Cerebellar cortex (tissue), 1 donor: ENCODE results near the gene CHFR.
A peak's percentile ranks its signal among the peaks of the same experiment; 100 is the strongest.
"Not testable (repeated sequence)": the region's sequence is repeated elsewhere in the genome, so short reads cannot be mapped to it uniquely, and the experiment has no call there.

ENCODE experiments used
- DNase-seq: peaks from one replicate; pipeline ENCODE4 v3.0.0-alpha.2; 2015; ENCODE audit warnings: low spot score

CHFR gene

DNA sequence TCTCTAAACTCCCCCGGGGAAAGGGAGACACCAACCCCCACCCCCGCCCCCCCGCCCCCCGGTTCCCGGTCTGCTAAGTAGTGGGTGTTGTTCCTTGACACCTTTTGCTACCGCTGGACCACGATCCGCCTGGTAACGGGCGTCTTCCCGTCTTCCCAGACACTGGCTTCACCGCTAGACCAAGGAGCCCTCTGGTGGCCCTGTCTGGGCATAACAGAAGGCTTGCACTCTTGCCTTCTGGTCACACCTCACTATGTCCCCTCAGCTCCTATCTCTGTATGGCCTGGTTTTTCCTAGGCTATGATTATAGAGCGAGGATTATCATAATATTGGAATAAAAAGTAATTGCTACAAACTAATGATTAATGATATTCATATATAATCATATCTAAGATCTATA lies 78.0 kb downstream of the CHFR start:
- peak; percentile 39 for DNase-seq

DNA sequence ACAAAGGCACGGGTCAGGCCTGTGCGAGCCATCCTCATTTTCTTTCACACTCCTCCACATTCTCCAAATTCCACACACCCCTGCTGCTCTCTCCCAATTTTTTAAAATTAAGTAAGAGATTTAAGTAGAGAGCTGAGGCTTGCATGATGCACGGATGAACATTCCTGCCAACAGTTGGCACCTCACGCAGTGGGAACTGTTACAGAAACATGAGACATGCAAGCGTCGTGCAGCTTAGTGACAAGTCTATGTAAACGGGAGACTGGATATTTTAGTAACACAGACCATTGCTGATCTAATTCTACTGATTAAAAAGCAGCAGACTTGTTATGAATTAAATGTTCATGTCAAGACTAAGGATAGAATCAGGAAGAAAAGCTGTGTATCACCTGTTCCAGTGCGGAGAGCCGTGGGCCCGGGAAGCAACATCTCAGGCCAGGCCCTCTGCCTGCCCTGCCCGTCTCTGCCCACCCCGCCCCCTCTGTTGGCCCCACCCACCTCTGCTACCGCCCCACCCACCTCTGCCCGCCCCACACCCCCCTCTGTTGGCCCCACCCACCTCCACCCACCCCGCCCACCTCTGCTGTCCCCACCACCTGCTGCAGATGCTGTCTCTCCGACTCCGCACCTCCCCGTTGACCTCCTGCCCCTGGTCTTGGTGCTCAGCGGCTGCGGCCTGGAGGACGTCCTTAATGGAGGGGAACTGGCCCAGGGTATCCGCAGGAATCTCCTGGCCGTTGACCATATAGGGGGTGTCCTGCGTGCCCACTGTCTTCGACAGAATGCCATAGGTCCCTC lies 79.9 kb downstream of the CHFR start:
- no peak for DNase-seq

DNA sequence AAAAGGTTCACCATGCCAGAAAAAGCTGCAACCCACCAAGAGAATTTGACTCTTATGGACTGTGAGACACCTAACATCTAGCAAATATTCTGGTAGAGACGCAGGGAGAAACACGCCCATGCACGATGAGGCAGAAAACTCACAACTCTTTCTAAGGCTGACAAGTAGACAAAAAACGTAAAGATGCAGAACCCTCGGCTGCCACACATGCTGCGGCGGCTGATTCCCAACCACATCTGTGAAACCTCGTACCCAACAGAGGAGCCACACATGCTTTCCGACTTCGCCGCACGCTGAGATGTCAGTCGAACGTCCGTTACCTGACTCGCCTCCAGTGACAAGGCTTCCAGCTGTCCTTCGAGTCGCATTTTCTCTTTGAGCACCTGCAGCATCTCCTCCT lies 80.5 kb downstream of the CHFR start:
- no peak for DNase-seq

DNA sequence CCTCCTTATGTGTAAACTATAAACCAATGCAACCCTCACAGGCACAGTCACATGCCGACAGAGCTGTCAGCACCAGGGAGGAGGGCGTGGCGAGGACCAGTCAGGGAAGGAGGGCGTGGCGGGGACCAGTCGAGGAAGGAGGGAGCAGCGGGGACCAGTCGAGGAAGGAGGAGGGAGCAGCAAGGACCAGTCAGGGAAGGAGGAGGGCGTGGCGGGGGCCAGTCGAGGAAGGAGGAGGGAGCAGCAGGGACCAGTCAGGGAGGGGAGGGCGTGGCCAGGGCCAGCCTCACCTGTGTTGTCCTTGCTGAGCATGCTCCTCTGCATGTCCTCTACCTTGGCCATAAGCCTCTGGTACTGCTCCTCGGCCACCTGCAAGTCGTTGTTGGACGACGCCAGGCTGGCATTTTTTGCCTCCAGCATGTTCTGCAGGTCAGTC lies 83.0 kb downstream of the CHFR start:
- DNase-seq = peak; percentile 8

DNA sequence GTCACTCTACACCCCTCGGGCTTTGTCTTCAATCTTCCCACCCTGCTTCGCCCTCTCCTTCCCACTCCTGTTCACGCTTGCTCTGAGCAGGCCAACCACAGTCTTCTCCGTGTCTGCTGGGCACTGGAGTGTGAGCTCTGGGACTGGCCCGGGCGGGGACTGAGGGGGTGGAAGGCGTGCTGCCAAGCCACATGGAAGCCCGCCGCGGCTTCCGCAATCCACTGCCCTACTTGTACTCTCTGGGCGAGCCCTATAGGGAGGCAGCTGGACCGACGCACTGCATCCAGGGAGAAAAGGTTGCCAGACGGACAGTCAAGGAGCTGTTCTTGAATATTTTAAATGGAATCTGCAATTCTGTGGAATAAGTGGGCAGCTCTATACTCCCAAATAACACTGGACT lies 83.5 kb downstream of the CHFR start:
- DNase-seq = peak; percentile 28

DNA sequence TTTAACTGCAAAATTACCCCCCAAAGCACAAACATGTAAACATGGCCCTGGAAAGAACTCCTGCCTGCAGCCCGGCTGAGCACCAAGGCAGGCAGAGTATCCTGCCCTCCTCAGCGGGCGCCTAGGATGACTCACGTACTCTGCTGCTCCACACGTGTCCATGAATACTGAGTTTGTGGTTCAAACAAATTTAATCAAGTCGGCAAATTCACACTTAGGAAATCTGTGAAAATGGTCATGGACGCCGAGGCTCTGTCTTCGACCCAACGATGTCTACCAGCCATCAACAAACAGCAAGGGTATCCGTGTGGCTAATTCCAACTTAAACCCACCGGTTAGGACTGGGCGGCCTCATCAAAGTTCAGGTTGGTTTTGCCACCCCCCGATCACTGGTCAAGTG lies 84.3 kb downstream of the CHFR start:
- DNase-seq = no peak

DNA sequence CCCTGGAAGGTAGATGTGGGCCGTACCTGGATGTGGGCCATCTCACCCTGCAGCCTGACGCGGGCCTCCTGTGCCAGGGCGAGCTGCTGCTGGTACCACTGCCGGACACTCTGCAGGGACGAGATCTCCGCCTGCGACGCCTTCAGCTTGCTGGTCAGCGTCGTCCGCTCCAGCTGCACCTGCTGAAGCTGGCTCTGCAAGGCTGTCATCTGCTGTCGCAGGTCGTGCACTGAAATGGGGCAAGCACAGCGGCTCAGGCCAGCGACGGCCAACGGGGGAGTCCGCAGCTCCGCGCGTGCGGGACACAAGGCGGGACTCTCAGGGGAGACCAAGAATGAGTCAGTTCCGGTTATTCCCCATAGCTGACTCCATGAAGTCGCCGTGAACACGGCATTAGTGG lies 85.7 kb downstream of the CHFR start:
- no peak for DNase-seq

DNA sequence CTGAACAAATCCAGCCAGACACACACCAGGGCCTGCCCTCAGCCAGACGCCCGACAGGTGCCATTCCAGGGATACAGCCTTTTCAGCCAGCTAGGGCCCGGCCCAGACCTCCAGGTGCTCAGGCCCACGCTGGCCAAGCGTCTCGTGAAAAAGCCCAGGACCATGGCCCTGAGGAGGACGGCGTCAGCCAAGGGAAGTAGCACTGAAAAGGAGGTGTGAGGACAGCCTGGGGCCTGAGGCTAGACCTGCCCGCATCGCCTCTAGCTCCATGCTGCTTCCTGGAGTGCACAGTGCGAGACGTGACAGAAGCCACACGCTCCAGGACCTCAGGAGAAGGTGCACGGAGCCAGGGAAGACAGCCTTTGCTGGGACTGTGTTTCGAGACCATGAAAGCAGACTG lies 88.6 kb downstream of the CHFR start:
- no peak for DNase-seq

DNA sequence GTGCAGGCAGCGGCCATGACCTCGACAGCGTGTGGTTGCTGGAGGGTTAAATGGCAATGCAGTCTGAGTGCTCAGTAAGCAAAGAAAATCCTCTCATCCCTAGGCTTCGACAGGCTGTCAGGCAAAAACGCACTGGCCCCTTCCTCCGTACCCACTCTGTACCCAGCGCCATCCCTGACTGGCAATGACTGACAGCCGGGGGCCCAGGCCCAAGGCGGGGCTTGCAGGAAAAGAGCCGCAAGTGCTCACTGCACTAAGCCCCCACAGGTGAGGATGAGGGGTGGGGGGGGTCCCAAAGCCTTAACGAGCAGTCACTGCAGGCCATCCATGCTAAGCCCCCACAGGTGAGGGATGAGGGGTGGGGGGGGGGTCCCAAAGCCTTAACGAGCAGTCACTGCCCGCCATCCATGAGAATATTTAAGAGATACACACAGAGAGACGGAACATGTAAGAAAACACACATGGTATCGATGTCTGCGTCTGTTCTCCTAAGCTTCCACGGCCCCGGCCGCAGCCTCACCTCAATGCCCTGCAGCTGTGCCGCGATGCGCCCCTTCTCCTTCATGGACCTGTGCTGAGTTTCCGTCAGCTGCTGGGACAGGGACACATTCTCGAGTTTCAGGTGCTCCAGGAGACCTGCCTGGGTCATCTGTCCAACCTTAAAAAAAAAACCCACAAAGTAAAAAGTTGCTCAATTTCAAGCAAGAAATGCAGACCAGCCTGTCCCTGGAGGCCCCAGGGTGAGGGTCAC lies 89.4 kb downstream of the CHFR start:
- no peak for DNase-seq

DNA sequence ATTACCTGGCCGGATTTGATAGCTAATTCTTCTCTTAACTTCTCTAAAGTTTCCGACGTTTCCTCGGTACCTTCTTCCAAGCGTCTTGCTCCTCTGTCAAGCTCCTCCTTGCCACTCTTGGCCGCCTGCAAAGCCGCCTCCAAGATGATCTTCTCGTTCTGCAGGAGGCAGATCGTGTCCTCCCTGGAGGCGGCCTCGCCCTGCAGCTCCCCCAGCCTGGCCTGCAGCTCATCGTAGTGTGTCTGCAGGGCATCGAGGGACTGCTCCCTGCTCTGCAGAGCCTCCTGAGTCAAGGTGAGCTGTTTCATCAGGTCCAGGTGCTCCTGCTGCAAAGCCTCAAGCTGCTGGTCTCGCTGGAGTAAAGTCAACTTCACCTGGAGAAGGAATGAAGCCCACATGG lies 91.6 kb downstream of the CHFR start:
- DNase-seq = no peak

DNA sequence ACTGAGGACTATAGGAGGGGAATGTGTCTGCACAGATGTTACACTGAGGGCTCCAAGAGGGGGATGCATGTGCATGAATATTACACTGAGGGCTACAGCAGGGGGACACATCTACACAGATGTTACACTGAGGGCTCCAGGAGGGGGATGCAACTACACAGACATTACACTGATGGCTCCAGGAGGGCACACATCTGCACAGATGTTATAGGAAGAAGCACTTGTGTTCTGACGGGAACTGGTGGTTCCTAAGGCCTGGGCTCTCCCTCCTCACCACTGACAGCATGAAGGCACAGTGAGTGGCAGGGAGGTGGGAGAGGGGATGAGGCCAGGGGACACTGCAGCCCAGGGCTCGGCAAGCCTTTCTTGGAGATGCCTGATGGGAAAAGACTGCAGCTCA lies 95.5 kb downstream of the CHFR start:
- DNase-seq = not testable (repeated sequence)

DNA sequence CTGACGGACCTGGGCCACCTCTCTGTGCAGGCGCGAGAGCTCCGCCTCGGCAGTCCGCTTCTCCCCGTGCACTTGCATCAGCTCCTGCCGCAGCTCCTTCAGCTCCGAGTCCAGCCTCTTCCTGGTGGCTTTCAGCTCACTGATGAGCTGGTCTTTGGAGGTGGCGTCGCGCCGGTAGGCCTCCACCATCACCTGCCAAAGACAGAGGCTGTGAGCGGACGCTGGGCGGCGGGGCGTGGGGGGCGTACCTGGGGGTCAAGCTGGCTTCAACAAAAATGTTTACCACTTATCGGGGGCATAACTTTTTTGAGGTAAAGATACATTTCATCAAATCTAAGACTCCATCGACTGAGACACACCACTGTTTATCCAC lies 98.3 kb downstream of the CHFR start:
- DNase-seq = no peak

DNA sequence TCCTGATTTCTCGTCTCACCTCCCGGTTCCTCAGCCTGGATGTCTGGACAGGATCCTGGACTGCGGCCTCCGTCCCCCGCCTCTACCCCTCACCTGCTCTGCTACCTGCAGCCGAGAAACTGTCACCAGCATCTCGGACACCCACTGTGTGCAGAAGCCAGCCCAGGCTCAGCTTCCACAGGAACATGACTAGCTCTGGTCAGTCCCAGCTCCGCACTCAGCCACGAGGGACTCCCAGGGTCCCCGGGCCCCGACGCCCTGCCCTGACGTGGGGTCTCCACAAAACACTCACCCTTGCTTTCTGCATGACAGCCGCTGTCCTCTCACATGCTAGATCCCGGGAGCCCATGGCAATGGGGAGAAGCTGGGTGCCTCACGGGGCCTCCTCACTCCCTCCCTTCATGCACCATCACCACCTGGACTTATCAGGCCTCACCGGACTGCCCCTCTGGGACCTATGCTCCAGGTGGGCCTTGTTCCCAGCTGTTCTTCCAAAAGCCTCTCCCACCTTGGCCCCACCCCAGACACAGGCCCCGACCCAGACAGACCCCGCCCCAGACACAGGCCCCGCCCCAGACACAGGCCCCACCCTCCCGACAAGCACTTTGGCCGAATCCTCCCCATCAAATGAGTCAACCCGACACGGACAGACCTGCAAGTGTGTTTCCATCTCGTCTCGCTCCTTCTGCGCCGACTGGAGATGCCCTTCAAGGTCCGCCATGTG lies 98.9 kb downstream of the CHFR start:
- no peak for DNase-seq

DNA sequence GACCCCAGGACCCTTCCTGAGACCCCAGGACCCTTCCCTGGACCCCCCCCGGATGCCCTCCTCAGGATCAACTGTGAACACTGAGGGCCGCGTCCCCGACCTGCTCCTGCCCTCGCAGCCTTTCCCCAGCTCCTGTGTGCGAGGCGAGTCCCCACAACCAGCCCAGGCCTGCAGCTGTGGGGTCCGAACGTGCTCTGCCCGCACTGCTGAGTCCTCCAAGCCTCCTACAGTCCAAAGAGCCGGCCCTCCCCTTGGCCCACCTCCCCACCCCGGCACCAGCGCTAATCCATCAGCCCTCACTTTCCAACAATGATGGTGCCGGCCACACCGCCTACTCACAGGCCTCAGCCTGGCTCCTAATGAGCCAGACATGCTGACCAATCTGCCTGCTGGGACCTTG lies 99.5 kb downstream of the CHFR start:
- no peak for DNase-seq

DNA sequence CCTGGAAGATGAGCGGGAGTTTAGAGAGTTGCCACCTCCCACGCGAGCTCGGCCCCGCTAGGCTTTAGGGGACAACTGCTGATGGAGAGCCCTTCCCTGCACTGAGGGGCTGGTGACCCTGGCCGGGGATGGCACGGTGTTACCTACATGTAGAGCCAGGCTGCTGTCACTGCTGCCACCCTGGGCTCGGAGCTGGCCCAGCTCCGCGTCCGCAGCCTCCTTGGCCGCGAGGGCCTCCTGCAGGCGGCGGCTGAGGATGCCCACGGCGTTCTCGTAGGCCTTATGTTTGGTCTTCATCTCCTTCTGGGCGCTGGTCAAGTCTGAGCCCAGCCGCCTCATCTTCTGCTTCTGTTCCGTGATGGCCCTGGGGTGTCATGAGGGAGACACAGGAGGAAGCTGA lies 101.2 kb downstream of the CHFR start:
- DNase-seq = no peak

DNA sequence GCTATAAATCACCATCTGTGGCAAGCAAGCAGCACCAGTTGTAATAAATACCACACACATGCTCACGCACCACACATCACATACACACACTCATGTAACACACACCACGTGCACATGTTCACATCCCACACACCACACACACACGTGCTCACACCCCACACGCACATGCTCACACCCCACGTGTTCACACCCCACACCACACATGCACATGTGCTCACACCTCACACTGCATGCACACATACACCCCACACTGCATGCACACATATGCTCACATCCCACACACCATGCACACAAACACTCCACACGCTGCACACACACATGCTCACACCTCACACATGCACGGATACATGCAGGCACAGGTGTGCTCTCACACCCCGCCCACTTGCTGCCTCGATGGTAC lies 102.8 kb downstream of the CHFR start:
- no peak for DNase-seq

DNA sequence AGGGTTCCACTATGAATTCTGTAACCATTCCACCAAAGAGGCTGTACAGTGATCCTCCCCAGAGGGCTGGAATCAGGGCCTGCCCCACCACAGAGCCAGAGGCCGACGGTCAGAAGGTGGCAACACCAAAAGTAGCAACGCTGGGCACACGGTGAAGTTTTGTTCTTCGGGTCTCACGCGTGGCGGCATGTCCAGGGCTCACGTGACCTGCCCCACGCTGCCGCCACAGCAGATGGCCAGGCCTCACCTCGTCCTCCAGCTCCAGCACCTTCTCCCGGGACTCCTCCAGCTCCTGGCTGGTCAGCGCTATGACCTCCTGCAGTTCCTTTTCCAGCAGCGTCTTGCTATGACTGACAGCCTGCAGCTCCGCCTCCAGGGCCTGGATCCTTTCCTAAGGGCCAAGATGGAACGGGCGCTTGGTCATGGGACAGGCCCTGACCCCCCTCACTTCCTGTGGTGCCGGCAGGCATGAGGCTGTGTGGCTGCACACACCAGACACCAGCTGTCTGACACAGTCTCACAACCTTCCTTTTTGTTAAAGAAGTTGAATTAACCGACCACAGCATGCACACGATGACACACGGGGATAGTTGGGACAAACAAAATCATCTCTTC lies 103.4 kb downstream of the CHFR start:
- no peak for DNase-seq
